AG09309 (cell line): ENCODE measurements around the gene RALBP1.

Experiments
- DNase-seq: peaks from one replicate; pipeline ENCODE4 v3.0.0-alpha.2; 2010; ENCODE audit warnings: low read depth
- H3K4me3 ChIP-seq: 2 replicates; pipeline ENCODE4 v1.5.1; 2011; ENCODE audit warnings: mild to moderate bottlenecking, low read depth, low read length, moderate library complexity; ENCODE audit not compliant: control insufficient read depth
- TF ChIP-seq, protein P1 (sequence below): IDR thresholded peaks from 2 replicates; pipeline ENCODE4 v1.5.1; 2011; ENCODE audit warnings: mild to moderate bottlenecking, low read depth, low read length, inconsistent platforms; ENCODE audit not compliant: insufficient read depth, control insufficient read depth; ENCODE audit errors: missing control alignments

Gene RALBP1

DNA sequence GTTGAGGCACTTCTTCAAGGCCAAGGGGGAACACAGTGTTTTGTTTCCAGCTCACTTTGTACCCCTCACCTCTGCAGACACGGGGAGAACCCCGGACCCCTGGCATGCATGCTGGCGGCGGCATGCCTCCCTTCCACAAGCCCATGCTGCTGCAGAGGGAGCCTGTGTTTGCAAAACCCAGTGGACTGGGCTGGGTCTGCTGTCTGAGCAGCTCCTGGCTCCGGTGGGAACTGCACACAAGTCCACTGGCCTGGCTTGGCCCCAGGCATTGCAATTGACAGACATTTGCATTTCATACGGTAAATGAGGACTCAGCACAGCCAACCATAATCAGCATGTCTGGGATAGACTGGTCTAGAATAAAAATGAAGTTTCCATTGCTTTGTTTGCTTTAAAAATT, 62.4 kb downstream of the RALBP1 start:
- TF ChIP-seq, protein P1, sequence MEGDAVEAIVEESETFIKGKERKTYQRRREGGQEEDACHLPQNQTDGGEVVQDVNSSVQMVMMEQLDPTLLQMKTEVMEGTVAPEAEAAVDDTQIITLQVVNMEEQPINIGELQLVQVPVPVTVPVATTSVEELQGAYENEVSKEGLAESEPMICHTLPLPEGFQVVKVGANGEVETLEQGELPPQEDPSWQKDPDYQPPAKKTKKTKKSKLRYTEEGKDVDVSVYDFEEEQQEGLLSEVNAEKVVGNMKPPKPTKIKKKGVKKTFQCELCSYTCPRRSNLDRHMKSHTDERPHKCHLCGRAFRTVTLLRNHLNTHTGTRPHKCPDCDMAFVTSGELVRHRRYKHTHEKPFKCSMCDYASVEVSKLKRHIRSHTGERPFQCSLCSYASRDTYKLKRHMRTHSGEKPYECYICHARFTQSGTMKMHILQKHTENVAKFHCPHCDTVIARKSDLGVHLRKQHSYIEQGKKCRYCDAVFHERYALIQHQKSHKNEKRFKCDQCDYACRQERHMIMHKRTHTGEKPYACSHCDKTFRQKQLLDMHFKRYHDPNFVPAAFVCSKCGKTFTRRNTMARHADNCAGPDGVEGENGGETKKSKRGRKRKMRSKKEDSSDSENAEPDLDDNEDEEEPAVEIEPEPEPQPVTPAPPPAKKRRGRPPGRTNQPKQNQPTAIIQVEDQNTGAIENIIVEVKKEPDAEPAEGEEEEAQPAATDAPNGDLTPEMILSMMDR = no peak
- no peak overlapping the region for H3K4me3 ChIP-seq
- no peak for DNase-seq

DNA sequence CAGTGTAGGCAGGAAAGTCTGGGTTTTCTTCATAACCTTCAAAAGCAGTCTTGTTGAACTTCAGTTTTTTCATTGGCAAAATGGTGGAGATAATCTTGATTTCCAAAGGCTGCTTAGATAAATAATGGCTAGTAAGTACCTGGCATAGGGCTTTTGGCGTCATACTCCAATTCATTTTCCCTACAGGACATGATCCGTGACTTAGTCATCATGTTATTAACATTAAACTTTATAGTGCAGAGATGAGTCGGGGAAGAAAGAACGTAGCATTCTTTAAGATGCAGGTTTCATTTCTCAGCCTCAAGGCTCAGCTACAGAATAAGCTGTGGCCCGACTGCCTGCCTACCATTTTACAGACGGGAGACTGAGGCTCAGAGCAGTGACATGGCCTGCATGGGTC, 64.0 kb downstream of the RALBP1 start:
- TF ChIP-seq, protein P1 = no peak
- no peak overlapping the region for H3K4me3 ChIP-seq
- peak; percentile 63 for DNase-seq

DNA sequence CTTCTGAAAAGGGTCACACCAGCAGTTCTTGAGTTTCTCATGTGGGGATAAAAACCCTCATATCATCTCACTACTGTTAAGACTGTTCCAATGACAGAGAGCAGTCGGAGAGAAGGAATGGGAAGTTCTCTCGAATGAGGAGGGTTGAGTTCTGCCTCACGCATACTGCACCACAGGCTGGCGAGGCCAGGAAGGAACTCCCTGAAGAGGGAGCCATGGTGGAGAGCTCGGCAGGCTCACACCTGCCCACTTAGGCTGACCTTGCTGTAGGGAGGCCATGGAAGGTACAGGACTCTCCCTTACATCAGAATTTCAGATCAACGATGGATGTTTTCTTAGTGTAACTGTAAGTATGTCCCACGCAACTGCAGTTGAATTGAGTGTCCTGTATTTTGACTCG, 64.6 kb downstream of the RALBP1 start:
- DNase-seq = no peak
- no peak overlapping the region for H3K4me3 ChIP-seq
- TF ChIP-seq, protein P1 = no peak

- no peak for DNase-seq
- no peak overlapping the region for H3K4me3 ChIP-seq
- TF ChIP-seq, protein P1 = no peak
Observed at GRCh38 chr18:9542924-9543323, 67.6 kb downstream of the RALBP1 start.

GRCh38 chr18:9545029-9545428, 69.7 kb downstream of the RALBP1 start:
- DNase-seq = no peak
- TF ChIP-seq, protein P1 = no peak
- H3K4me3 ChIP-seq = no peak overlapping the region

DNA sequence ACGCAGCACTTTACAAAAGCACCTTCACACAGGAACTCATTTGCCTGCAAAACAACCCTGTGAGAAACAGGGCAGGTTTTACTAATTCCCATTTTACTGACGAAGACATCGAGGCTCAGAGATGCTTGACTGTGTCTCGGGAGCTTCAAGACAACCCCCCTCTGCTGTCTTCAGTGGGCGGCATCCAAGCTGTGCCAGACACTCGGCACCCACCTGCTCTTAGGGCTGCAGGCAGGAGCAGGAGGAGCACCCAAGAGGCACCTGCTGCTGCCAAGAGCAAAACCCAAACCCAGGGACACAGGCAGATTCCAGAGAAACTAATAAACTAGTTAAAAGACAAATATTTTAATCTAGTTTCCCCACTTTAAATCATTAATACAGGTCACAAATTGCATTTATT, 71.2 kb downstream of the RALBP1 start:
- TF ChIP-seq, protein P1 = no peak
- no peak for DNase-seq
- no peak overlapping the region for H3K4me3 ChIP-seq

- TF ChIP-seq, protein P1 = no peak
- no peak for DNase-seq
- no peak overlapping the region for H3K4me3 ChIP-seq
Observed at GRCh38 chr18:9547782-9548181, 72.5 kb downstream of the RALBP1 start.
